OCI-M1 (cell line): ENCODE data around the gene OSBP2.
A peak's percentile ranks its signal among the peaks of the same experiment; 100 is the strongest.

ENCODE experiments used
- DNase-seq: peaks from one replicate; lab custom pipeline; 2025; lab: John Stamatoyannopoulos, UW

Gene OSBP2

DNA sequence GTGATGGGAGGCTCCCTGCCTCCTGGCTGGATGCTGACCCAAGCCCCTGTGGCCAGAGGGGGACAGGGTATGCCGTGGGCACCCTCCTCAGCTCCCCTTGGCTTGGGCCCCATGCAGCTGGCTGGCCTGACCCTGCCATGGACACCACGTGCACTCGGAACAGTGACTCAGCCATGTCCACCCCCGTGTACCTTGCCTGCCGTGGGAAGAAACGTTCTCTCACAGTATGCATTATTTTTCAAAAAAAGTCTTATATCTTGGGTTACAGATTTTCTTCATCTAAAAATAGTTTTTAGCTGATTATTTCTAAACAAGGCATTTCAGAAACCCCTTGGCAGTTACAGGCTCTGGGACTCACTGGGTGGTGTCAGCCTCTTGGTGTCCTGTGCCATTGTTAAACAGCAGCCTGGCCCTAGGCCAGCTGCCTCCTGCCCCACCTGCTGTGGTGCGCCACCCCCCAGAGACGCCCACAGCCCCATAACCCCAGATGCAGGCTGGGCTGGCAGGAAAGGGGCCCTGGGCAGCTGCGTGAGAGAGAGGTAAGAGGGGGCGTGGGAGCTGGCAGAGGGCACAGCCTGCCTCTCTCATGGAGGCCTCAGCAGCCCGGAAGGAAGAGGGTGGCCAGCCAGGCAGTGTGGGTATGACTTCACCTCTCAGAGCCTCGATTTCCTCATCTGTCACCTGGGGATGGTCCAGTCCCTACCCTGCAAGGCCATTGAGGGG, 174.2 kb downstream of the OSBP2 start:
- no peak for DNase-seq

DNA sequence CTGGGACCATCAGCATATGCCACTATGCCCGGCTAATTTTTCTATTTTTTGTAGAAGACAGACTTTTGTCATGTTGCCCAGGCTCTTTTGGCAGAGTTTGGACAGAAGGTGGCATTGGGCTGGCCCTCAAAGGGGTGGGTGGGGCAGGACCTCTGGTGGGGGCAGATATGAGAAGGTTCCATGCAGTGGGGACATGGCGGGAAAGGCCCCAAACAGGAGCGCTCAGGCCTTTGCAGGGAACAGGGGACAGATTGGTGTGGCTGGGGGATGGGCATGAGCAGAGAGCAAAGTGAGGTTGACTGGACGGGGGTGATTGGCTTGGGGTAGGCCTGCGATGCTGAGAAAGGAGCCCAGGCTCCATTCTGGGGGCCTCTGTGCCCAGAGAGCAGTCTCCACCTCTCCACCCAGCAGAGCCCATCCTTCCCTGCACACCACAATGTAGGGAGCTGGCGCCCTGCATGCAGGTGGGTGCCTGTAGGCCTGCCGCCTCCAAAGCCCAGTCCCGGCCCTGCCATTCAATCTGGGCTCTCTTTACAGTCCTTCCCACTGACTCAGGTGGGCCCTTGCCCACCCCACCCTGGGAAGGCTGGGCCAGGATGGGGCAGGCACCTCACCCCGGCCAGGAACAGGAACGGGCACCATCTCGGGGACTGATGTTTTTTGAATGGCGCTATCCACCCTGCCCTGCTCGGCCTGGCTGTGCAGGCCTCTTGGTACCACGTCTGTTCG, 175.2 kb downstream of the OSBP2 start:
- no peak for DNase-seq

DNA sequence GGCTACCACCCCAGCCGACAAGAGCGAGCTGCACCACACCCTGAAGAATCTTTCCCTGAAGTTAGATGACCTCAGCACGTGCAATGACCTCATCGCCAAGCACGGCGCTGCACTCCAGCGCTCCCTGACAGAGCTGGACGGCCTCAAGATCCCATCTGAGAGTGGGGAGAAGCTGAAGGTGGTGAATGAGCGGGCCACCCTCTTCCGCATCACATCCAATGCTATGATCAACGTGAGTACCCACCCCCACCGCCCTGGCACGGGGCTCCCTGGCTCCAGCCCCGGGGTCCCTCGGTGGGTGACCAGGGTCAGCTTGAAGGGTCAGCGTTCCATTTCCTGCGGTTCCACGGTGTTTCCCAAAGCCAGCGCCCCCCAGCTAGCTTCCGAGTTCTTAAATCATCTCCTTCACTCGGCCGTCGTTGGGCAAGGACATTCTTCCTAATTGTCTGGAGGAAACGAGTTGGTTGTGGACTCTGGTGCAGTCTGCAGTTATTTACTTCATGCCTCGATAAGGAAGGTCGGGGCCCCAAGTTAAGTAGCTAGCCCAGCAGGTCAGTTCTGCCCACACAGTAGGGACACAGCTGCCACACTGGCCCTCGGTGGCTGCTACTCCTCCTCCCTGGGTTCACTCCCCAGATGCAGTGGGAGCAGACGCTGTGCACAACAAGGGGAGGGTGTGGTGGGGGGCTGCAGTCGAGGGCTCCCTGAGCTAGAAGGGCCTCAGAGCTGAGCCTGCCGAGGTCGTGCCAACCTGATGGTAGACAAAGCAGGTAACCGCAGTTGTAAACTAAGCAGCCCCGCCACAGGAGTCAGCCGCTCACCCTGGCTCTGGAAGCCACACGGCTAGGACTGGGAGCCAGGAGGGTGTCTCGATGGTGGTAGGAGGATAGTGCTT, 176.0 kb downstream of the OSBP2 start:
- DNase-seq: no peak

GRCh38 chr22:30871391-30872284, 177.0 kb downstream of the OSBP2 start:
- no peak for DNase-seq

DNA sequence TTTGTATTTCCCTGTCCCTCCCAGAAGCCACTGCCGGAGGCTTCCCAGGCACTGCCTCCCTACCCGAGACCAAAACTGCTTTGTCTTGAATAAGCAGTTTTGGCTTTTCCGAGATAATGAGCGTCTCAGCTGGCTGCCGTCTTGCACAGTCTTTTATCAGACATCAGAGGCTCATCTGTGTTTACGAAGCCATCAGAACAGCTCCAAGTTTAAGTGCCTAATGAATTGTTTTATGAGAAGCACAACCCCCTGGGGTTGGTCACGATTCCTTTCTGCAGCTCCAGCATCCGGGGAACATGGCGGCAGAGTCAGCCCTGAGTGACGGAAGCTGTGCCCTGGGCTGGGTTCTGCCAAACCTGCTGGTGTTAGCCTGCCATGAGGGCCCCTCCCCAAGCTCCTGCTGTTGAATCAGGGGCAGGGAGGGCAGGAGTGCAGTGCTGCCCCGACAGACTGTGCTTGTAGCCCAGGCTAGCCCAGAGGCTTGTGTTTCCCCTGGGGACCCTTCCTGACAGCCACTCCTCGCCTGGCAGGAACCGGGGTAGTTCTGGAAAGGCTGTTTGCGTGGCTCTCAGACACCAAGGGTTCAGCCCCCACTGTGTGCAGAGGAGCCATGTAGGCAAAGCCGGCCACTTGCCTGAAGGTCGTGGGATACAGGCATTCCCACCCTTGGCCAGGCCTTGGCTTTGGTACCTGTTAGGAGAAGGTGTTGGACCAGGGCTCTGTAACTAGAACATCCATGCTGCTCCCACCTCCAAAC, 177.8 kb downstream of the OSBP2 start:
- DNase-seq: peak; percentile 61

DNA sequence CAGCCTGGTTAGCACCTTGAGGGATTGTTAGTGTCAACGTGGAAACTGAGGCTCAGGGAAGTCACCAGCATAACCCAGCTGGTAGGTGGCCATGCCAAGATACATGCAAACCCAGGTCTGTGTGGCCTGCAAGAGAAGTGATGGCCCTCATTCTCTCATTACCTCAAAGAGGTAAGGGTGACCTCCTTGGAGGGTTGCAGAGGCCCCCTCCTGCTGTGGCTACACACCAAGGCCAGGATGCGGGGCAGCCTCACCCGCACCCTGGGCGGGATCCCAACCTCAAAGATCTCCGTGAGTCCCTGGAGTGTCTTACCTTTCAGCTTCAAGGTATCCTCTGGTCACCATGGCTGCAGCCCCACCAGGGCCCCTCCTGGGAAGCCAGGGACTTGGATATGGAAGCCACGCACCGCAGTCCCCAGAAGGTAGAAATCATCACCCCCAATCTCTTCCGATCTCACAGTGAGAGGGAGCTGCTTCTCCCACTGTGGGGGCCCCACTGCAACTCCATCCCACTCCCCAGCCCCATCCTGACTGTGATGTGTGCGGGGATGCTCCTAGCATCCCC, 178.5 kb downstream of the OSBP2 start:
- DNase-seq: no peak

DNA sequence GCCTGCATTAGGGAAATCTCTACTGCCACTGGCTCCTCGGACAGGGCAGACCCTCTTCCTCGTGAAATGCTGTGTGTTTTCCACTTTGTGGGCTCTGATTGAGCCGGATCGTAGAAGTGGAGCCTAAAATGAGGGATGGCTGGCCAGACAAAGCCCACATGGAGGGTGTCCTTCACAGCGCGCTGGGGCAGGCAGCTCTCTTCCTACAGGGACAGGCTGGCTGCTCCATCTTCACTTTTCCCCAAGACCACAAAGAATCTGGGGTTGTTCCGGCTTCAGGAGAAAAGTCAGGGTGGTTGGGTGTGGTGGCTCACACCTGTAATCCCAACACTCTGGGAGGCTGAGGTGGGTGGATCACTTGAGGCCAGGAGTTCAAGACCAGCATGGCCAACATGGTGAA, 179.0 kb downstream of the OSBP2 start:
- no peak for DNase-seq

GRCh38 chr22:30874431-30875370, 180.0 kb downstream of the OSBP2 start:
- DNase-seq: no peak

GRCh38 chr22:30875481-30876215, 181.0 kb downstream of the OSBP2 start:
- no peak for DNase-seq

DNA sequence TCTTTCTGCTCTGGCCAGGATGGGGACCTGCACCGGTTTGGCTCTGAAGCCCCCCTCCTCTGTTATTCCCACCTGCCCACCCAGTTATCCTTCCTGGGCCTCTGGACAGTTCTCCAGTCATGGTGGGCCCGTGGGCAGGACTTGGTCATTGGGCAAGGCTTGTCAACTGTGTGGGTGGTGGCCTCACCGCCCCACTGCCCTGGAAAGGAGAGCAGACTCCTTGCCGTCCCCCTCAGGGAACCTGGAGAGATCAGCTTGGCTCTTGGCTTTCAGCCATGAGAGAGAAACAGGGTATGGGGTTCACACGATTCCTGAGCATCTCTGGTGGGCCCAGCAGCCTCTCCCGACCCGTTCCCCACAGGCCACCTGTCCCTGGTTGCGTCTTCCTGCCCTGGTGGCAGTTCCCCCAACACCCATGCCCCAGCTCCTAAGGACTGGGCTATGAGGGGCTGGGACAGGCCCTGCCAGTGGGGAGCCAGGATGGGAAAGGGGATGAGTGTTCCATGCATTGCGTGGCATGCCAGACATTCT, 181.6 kb downstream of the OSBP2 start:
- no peak for DNase-seq

GRCh38 chr22:30876915-30877553, 182.4 kb downstream of the OSBP2 start:
- no peak for DNase-seq

GRCh38 chr22:30877662-30878515, 183.2 kb downstream of the OSBP2 start:
- no peak for DNase-seq

DNA sequence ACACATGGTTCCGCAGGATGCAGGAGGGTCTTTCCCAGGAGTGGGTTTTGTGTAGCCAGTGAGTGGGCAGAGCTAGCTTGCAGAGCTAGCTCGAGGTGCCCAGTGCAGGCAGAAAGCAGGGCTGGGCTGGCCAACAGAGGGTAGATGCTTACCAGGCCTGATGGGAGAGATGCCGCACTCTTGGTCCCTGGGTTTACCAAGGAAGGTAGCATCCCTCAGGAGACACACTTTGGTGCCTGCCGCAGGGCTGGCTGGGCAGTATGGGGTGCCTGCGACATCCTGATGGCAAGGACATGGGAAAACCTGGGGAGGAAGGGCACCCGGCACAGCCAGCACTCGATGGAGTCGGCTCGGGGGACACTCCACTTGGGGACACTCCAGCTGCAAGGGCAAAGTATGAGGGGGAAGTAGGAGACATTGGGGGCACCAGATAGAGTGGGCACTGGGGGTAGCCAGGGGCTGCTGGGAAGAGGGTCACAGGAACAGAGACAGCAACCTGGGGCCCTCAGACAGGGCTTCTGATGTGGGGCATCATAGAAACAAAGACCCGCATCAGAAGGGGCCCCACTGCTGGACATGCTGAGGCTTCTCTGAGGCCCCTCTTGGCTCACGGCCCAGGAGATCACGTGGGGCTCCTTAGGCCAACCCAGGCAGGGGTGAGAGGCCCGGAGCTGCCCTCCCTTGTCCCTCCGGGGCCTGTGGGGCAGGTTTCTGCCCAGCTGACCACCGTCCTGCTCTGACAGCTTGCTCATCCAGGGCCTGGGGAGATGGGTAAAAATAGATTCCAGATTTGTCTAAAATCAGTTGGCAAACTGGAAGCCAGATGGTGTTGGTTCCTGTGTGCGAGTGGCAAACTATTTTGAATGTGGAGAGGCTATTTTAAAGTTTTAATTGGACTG, 184.1 kb downstream of the OSBP2 start:
- peak; percentile 30 for DNase-seq

DNA sequence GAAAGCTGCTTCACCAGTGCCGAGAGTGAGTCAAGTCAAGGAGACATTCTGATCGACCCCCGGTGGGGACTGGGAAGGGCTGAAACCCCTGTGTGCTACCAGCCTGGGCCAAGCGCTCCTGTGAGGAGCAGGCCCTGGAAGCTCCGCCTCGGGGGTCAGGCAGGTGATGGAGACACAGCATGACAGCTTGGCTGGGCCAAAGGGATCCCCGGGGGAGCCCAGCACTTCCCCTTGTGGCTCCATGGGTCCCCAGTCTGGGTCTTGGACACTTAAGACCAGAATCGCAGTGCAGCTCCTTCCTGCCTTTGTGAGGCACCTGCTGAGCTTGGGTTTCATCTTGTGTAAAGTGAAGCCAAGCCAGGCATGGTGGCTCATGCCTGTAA, 184.7 kb downstream of the OSBP2 start:
- DNase-seq: no peak

GRCh38 chr22:30880181-30880601, 185.5 kb downstream of the OSBP2 start:
- DNase-seq: no peak

- no peak for DNase-seq
Observed at GRCh38 chr22:30880847-30881246, 186.2 kb downstream of the OSBP2 start.
